NCI-H748 (cell line): ENCODE measurements around the gene BORCS6.

Experiments
- DNase-seq: peaks from one replicate; lab custom pipeline; 2025; ENCODE audit not compliant: unreplicated experiment; lab: John Stamatoyannopoulos, UW

Gene BORCS6

GRCh38 chr17:8175795-8176196 is 14.2 kb downstream of the BORCS6 start:
- peak; percentile 63 for DNase-seq

GRCh38 chr17:8173871-8174322 is 16.1 kb downstream of the BORCS6 start:
- peak; percentile 82 for DNase-seq

- DNase-seq: peak; percentile 100
Observed at GRCh38 chr17:8173056-8173870, 16.7 kb downstream of the BORCS6 start.

- peak; percentile 27 for DNase-seq
Observed at GRCh38 chr17:8170186-8170585, 19.8 kb downstream of the BORCS6 start.

- no peak for DNase-seq
Observed at GRCh38 chr17:8167526-8167925, 22.5 kb downstream of the BORCS6 start.

GRCh38 chr17:8166731-8167130 is 23.2 kb downstream of the BORCS6 start:
- no peak for DNase-seq

GRCh38 chr17:8164815-8165131 is 25.2 kb downstream of the BORCS6 start:
- no peak for DNase-seq

- DNase-seq: peak; percentile 59
Observed at GRCh38 chr17:8163978-8164814, 25.8 kb downstream of the BORCS6 start.

- DNase-seq: peak; percentile 58
Observed at GRCh38 chr17:8162997-8163977, 26.7 kb downstream of the BORCS6 start.

GRCh38 chr17:8162233-8162996 is 27.6 kb downstream of the BORCS6 start, which contains the start of gene VAMP2:
VAMP2 (minus strand) TSS chr17:8162948; CDS start chr17:8162879, 69 bp downstream.
- peak; percentile 85 for DNase-seq

- no peak for DNase-seq
Observed at GRCh38 chr17:8161289-8162232, 28.4 kb downstream of the BORCS6 start.

GRCh38 chr17:8160741-8161221 is 29.2 kb downstream of the BORCS6 start:
- DNase-seq: no peak

GRCh38 chr17:8160224-8160577 is 29.8 kb downstream of the BORCS6 start:
- DNase-seq: no peak

- no peak for DNase-seq
Observed at GRCh38 chr17:8159459-8160223, 30.3 kb downstream of the BORCS6 start.

GRCh38 chr17:8159032-8159400 is 31.0 kb downstream of the BORCS6 start:
- DNase-seq: no peak

- DNase-seq: peak; percentile 91
Observed at GRCh38 chr17:8158267-8159031, 31.5 kb downstream of the BORCS6 start.

GRCh38 chr17:8156246-8156992 is 33.6 kb downstream of the BORCS6 start:
- DNase-seq: peak; percentile 100
